Sigmoid colon (tissue), 4 donors: ENCODE measurements around the gene MYL9.

Experiments
- POLR2A ChIP-seq, 2 donors: fragments of 450-650 bp; IDR thresholded peaks; one replicate each; pipeline ENCODE4 v1.6.1; 2016; ENCODE audit warnings: antibody characterized with exemption in 2 of 2, mild to moderate bottlenecking in 2 of 2, moderate library complexity in 2 of 2
- POLR2AphosphoS5 ChIP-seq, 4 donors: sonication (generic); formaldehyde crosslinking; IDR thresholded peaks; one replicate each; pipeline ENCODE4 v1.6.1; 2017; ENCODE audit warnings: antibody characterized with exemption in 4 of 4
- TF ChIP-seq, protein P1 (sequence below), 4 experiments: fragments of 450-650 bp in 3 of 4; fragments of 200-600 bp in 1 of 4; IDR thresholded peaks; one replicate each; pipeline ENCODE4 v1.5.1; 2016 to 2019; ENCODE audit warnings: antibody characterized with exemption in 4 of 4, mild to moderate bottlenecking in 3 of 4, moderate library complexity in 2 of 4

DNA sequence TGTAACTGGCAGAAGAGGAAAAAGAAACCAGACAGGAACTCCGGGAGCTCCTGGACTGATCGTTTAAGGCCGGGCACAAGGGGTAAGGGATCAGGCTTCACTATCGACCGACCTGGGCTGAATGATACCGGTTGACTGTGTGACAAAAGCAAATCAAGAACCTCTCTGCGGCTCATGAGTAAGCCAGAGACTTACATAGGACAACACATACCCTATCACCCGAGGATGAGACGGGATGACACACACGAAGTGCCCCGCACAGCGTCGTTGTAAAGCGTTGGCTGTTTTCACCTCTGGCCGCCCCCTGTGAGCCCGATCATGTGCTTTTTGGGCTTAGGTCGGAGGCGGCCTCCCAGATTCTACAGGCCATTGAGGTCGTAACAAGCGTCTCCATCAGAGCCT is 31.4 kb downstream of the MYL9 start:
- TF ChIP-seq POLR2A (IDR thresholded peaks at IDR 0.05): no peak
- no peak for TF ChIP-seq POLR2AphosphoS5 (IDR thresholded peaks at IDR 0.05)
- TF ChIP-seq, protein P1, sequence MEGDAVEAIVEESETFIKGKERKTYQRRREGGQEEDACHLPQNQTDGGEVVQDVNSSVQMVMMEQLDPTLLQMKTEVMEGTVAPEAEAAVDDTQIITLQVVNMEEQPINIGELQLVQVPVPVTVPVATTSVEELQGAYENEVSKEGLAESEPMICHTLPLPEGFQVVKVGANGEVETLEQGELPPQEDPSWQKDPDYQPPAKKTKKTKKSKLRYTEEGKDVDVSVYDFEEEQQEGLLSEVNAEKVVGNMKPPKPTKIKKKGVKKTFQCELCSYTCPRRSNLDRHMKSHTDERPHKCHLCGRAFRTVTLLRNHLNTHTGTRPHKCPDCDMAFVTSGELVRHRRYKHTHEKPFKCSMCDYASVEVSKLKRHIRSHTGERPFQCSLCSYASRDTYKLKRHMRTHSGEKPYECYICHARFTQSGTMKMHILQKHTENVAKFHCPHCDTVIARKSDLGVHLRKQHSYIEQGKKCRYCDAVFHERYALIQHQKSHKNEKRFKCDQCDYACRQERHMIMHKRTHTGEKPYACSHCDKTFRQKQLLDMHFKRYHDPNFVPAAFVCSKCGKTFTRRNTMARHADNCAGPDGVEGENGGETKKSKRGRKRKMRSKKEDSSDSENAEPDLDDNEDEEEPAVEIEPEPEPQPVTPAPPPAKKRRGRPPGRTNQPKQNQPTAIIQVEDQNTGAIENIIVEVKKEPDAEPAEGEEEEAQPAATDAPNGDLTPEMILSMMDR (IDR thresholded peaks at IDR 0.05): no peak
